ENCODE results near the gene DYNC1H1. TPM values are rescaled to one million over a fixed set of nuclear protein-coding genes. Genes with fewer than 3 reads are reported as not detected.

Gene DYNC1H1
- total and polyA plus RNA-seq, 2 donors (not counting 1 experiment from before 2014, with no cell fraction given): 73.2 to 257 TPM

DNA sequence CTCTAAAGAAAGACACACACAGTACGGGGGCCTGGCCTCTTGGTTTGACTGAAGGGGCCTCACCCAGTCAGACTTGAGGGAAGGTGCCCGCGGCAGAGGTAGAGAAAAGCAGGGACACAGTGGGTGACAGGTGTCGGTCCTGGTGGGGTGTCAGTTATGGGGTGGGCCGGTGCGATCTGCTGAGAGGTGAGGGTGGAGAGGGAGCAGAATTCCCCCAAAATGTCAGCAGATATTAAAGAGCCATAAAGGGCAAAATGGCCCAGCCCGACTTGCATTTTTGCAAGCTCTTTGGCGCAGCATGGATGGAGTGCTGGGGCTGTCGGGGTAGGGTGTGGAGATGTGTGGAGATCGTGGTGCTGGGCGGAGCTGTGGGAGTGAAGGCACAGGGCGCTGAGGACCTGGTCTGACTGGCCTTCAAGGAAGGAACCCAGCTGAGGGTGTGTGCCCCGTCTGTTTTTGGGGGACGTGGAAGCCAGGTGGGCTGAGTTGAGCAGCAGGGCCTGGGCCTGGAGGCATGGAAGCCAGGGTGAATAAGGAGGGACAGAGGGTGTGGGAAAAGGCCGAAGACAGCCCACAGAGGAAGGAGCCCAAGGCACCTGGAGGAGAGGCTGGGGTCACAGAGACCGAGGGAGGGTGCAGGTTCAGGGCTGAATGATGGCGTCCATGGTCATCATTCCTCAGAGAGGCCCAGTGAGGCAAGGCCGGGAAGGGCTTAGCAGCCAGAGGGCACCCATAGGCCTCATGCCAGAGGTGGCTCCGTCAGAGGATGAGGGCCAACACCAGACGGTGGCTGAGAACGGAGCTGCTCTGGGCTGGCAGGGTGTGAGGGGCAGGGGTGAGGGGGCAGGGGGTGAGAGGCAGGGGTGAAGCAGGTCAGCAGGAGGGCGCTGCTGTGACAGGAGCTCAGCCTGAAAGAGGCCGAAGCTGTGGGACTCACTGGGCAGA lies 48.2 kb upstream of the DYNC1H1 start:
- DNase-seq: no peak
- peaks cover 3% of the 10 kb centered on the region for H3K4me1 Mint-ChIP-seq
- intact Hi-C loops (cut with micrococcal nuclease): no loop called here
- ChIA-PET POLR2A (no interaction called here), CTCF (interaction anchor here (0.6 kb wide), 1 partner anchor 39 kb away, joined by 3 read pairs; no protein-coding TSS in a partner anchor)
- H3K9me3 ChIP-seq (ENCODE audit: control extremely low read depth in 1 of 3, control insufficient read depth in 2 of 3, insufficient read depth in 1 of 3, low read length in 2 of 3): no peaks in the 10 kb centered on the region
- H3K4me1 ChIP-seq (ENCODE audit: control insufficient read depth in 2 of 2, insufficient read depth in 2 of 2, low read length in 2 of 2): no peaks in the 10 kb centered on the region
- H3K9me3 Mint-ChIP-seq (ENCODE audit: insufficient read depth): no peaks in the 10 kb centered on the region
- H3K79me2 ChIP-seq (ENCODE audit: control insufficient read depth, insufficient read depth, low read length): no peaks in the 10 kb centered on the region
- H3K9ac ChIP-seq (ENCODE audit: low read length): no peak overlapping the region
- no peak for TF ChIP-seq EZH2 (IDR thresholded peaks at IDR 0.05; ENCODE audit: borderline replicate concordance, insufficient read depth, low read depth, low read length, poor library complexity, severe bottlenecking)
- TF ChIP-seq, protein P1, sequence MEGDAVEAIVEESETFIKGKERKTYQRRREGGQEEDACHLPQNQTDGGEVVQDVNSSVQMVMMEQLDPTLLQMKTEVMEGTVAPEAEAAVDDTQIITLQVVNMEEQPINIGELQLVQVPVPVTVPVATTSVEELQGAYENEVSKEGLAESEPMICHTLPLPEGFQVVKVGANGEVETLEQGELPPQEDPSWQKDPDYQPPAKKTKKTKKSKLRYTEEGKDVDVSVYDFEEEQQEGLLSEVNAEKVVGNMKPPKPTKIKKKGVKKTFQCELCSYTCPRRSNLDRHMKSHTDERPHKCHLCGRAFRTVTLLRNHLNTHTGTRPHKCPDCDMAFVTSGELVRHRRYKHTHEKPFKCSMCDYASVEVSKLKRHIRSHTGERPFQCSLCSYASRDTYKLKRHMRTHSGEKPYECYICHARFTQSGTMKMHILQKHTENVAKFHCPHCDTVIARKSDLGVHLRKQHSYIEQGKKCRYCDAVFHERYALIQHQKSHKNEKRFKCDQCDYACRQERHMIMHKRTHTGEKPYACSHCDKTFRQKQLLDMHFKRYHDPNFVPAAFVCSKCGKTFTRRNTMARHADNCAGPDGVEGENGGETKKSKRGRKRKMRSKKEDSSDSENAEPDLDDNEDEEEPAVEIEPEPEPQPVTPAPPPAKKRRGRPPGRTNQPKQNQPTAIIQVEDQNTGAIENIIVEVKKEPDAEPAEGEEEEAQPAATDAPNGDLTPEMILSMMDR (IDR thresholded peaks at IDR 0.05): no peak
- H3K4me2 ChIP-seq (replicated peaks; ENCODE audit: low read depth, low read length, poor library complexity, severe bottlenecking): no peak overlapping the region
- H4K20me1 ChIP-seq (ENCODE audit: control insufficient read depth, insufficient read depth, low read length, poor library complexity, severe bottlenecking): no peaks in the 10 kb centered on the region
- H3K27ac ChIP-seq (ENCODE audit: low read length in 2 of 2): no peak overlapping the region
- H3K27me3 Mint-ChIP-seq: no peaks in the 10 kb centered on the region
- no peaks in the 10 kb centered on the region for H3K27me3 ChIP-seq (replicated peaks in 1 of 4; ENCODE audit: control extremely low read depth in 1 of 4, control insufficient read depth in 3 of 4, insufficient read depth in 4 of 4, low read length in 3 of 4)
- no peak overlapping the region for H3K4me3 Mint-ChIP-seq
- peaks cover 0 to 58% of the 10 kb centered on the region in 2 experiments for H3K36me3 ChIP-seq (replicated peaks in 1 of 2; ENCODE audit: control extremely low read depth in 1 of 2, control insufficient read depth in 1 of 2, extremely low read depth in 1 of 2, insufficient read depth in 2 of 2, low read length in 1 of 2)
- H2AFZ ChIP-seq (ENCODE audit: insufficient read depth, low read depth, low read length, poor library complexity, severe bottlenecking): no peak overlapping the region
- H3K4me3 ChIP-seq (ENCODE audit: control extremely low read depth in 1 of 5, extremely low read depth in 1 of 5, insufficient read depth in 1 of 5, low read depth in 2 of 5, low read length in 4 of 5): no peak overlapping the region
- WGBS (ENCODE audit: insufficient coverage): 96% methylated on average over 20 of the region's 23 CpGs
- no peak overlapping the region for H3K27ac Mint-ChIP-seq
- ATAC-seq (ENCODE audit: low read depth): no peak
